PC-3 (cell line): ENCODE measurements around the gene ARHGEF26.

Experiments
- CTCF ChIP-seq: fragments of 300-600 bp; sonication (generic); conservative IDR thresholded peaks from 2 replicates; pipeline ENCODE4 v1.5.1; 2017; ENCODE audit warnings: antibody characterized with exemption, low read depth, mild to moderate bottlenecking, low read length
- EZH2 ChIP-seq: fragments of 300-600 bp; sonication (generic); IDR thresholded peaks from one replicate; pipeline ENCODE4 v1.6.1; 2017; ENCODE audit warnings: antibody characterized with exemption, mild to moderate bottlenecking, low read length; ENCODE audit not compliant: unreplicated experiment

- TF ChIP-seq EZH2 (no peak), CTCF (no peak)
Observed at GRCh38 chr3:154169796-154170110, 48.6 kb downstream of the ARHGEF26 start.
